GM18519 (cell line): ENCODE measurements around the gene KIAA0753.

Experiments used
- ATAC-seq: cut with Tn5 transposase; IDR thresholded peaks from one replicate; pipeline ENCODE4 v1.9.1; 2021; ENCODE audit warnings: mild to moderate bottlenecking, moderate library complexity; ENCODE audit not compliant: unreplicated experiment, low FRiP score

KIAA0753 gene

DNA sequence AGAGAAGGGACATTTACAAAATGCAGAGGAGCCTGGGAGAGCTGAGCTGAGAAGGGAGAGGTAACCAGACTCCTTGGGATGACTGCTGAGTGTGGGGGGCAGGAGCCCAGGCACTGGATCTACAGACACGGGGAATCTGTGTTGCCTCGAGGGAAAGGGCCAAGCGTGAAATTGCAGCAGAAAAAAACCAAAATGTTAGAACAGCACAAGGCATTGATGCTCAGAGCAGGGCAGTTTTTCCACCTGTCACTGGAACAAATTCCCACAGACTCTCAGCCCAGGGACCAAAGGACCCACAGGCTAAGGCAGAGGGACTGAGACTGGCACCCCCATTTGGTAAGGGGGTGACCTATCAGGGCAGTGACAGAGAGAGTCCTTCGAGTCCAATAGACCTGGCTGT lies 86.2 kb downstream of the KIAA0753 start:
- ATAC-seq = no peak

DNA sequence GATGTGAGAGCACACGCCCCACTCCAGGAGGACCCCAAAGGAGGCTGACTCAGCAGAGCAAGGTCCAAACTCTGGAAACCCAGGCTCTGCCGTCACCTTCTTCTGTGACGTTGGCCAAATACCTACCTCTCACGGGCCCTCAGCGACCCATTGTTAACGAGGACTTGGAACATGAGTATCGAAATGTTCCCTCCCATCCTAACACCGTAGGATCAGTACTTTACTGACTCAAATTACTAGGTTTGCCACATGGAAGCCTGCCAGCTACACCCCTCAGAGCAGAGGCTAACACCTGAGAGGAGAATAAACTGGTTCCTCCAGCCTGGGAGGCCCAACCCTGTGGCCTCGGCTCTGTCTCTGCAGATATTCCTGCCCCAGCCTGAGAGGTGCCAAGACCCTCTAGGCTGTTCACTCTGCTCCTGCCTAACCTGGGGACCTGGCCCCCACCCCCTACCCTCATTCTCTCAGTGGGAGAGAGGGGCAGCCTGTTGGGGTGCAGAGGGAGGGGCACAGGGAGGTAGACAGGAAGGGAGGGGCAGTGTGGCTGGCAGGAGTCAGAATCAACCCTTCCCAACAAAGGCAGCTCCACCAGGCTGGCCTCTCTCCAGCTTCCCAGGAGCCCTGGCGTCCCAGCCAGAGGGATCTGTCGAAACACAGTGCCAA lies 88.5 kb downstream of the KIAA0753 start:
- no peak for ATAC-seq

DNA sequence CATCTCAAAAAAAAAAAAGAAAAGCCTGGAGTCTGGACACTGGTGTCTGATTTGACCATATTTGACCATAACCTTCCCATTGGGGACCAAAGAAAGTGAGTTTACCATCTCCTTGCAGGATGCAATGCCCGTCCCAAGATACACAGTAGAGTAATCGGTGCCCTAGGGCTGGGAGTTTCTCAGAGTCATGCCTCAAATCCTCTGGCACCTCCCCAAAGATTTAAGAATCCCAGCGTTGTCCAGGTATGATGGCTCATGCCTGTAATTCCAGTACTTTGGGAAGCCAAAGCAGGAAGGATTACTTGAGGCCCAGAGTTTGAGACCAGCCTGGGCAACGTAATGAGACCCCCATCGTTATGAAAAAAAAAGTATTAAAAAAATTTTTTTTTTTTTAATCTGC lies 89.2 kb downstream of the KIAA0753 start:
- ATAC-seq = no peak

DNA sequence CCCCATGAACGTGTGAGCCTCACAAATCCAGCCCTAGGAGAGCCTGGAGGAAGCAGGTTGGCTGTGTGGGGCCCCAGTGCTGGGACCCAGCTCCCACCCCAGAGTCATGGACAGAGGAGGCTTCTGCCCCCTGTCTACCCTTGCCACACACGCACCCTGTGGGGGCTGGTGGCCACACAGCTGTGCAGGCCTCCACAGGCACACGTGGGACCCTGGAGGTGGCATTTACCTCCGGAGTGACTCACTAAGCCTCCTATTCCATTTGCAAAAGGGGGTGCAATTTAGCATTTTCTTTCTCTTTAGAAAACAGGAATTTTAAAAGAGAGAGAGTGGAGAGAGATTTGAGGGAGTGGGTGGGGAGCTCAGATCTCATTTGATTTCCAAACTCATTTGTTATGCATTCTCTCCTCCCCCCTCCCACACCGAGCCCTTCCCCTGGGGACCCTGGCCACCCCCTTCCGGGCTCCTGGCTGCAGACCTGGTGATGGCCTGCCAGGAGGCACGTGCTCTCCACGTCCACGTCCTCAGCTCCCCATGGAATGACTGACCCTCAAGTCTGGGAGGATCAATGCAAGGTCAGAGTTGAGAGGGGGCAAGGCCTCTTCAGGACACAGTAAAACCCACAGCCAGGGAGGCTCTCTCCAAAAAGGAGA lies 91.0 kb downstream of the KIAA0753 start:
- no peak for ATAC-seq

DNA sequence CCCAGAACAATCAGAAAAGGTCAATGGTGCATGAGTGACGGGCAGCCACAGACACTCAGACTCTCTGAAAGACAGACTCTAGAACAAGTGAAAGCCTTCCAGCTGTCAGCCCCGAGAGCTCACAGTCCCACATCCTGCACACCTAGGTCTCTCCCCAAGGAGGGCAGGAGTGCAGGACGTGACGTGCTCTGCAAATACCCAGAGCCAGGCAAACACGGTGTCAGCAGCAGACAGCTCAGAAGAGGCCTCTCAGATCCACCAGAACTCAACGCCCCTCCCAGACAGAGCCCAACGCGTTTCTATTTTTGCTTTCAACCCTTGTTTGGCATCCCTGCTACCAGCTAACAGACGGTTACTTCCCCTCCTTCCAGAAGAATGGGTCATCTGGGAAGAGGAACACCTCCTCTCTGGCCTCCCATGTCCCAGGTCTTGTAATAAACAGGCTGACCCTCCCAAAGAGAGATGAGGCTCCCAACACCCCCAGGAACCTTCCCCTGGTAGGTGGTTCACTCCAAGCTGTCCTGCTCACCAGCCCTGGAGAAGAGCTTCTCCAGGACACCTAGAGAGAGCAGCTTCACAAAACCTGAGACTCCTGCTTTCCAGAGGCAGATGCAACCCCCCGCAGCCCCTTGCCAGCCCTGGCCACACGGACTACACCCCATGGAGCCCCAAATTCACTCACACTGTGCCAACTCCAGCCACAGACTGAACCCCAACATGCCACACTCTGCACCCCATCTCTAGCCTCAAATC lies 91.8 kb downstream of the KIAA0753 start:
- no peak for ATAC-seq

DNA sequence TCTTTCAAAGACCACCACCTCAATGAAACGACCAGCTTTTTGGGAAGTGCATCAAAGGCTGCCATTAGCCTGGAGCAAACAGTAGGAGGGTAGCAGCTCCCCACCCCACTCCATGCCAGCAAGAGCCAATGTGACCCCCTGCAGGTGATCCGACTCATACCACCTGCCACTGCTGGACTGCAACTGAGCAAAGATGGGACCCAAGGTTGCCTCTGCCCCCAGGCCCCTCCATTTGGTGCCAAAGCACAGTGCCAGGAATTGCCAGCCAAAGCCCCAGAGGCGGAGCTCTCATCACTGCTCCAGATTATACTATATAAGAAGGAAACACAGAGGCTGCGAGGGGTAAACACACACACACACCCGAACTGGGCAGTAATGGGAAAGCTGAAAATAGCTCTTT lies 92.5 kb downstream of the KIAA0753 start:
- no peak for ATAC-seq

DNA sequence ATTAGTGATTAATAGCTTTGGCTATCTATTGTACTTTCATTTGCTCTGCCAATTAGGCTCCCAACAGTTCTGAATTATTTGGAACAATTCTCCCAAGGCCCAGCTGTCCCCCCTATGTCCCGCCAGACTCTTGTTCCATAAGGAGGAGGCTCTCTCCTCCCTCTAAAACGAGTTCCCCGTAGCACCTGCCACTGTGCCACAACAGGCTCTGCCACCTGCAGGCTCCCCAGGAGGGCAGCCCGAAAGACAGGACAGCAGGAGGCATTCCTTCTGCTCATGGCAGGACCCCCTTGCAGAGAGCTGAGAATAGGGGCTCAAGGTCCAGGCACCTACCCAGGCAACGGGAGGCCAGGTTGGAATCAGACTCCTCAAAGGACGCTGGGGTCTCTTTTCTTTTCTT lies 93.2 kb downstream of the KIAA0753 start:
- ATAC-seq = no peak

DNA sequence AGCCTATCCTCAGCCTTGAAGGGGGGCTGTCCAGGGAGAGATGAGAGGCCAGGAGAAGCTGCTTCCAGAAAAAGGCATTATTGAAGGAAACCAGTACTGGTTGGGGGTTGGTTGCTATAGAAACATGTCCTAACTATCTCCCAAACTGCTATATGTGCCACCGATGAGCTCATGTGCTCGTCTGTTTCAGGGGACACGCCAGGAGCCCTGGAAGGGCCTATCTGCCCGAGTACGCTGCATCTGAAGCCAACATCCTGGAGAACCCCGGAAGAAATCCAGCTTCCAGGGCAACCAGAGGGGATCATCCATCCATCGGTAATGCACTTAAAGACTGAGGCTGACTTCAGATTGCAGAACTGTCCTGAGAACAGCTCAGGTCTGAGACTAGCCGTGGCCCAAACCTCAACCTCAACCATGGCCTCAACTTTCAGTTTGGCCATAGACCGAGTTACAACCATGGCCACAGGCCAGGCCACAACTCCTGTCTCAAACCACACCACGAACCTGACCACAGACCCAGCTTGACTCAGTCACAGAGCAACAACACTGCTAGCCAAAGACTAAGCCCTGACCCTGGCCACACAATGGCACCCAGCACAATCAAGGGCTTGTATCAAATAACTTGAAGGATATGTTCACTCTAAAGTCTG lies 94.3 kb downstream of the KIAA0753 start:
- ATAC-seq = no peak

DNA sequence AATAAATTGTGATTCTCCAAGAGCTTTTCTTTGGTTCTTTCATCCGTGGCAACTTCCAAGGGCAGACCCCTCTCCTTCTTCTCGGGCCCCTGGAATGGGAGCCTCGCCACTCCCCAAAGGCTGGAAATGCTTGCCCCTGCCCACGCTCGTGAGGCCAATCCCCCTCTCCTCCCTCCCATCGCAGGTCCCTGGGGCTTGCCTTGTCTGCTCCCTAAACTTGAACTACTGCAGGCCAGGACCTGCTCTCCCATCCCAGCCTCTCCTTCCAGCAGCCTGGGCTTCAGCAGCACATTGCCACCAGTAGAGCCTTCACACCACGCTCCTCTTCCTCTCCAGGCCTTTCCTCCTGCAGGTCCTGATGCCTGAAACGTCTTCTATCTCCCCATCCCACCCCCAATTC lies 95.2 kb downstream of the KIAA0753 start:
- no peak for ATAC-seq

DNA sequence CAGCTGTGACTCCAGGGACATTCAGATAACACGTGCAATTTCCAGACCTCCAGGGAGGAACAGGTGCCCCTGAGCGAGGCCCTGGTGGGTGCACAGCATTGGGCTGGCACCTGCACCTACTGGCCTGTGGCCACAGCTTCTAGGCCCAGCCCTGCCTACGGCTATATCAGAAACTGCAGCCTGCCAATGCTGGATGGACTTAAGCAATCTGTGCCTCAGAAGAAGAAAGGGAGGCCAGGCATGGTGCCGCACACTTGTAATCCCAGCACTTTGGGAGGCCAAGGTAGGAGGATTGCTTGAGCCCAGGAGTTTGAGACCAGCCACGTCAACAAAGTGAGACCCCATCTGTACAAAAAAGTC lies 96.5 kb downstream of the KIAA0753 start:
- no peak for ATAC-seq

DNA sequence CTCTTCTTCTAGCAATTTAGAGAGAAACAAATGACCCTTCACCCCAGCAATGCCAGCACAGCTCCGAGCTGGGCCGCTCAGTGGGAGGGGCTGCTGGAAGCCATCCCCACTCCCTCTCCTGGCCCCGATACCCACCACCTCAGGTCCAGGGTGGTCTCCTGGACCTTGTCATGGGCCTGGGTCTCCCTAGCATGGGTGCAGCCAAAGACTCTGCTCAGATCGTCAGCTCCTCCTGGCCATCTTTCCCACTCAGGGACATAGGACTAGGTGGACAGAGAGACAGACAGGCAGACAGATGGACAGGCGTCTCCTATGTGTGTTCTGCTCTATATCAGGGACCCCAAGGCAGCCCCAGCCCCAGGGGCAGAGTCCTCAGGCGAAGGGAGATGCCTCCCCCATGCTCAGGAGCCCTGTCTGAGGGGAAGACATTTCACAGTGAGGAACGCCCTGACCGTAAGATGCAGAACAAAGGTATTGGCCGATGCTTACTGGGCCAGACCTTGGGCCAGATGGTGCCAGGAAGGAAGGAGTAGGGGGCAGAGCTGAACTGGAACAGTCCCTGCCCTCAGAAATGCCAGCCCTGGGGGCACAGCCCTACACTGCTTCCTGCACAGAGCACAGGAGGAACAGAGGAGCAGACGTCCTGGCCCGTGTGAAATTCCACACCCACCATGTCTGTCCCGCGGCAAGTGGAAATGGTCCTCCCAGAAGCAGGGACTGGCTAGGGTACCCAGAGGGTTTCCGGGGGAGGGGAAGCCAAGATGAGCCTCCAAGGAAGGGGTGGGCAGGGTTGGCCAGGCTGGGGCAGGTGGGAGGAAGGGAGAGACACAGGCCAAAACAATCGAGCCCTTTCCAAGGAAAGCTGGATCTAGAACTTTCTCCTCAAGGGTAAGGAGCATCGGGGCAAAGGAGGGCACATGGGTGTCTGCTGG lies 97.2 kb downstream of the KIAA0753 start:
- ATAC-seq = no peak

DNA sequence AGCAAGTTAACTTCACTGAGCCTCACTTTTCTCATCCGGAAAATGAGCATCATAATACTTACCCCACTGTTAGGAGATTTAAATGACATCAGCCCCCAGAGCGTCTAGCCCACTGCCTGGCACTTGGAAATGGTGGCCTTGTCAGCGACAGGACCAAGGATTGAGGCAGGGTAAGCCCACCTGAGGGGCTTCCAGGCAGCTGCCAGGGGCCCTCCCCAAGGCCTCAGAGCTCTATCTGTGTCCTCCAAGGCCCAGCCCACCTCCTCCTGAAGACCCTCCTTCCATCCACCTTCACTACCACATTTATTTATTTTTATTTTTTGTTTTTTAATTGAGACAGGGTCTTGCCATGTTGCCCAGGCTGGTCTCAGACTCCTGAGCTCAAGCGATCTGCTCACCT lies 97.9 kb downstream of the KIAA0753 start:
- no peak for ATAC-seq

DNA sequence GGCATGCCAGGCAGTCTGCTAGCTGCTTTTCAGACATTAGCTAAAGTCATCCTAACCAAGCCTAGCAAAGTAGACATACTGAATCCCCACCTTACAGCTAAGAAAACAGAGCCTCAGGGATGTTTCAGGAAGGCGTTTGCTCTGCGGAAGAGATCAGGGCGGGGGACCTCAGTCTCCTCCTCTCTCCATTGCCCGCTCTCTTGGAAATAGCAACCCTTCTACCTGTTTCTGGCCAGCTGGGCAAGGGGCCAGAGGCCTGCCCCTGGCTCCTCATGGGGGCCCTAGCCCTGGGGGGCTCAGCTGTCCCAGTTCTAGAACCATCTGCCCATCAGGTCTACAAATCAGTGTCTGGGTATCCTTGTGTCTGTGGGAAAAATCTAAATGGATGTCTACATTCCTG lies 98.6 kb downstream of the KIAA0753 start:
- no peak for ATAC-seq

DNA sequence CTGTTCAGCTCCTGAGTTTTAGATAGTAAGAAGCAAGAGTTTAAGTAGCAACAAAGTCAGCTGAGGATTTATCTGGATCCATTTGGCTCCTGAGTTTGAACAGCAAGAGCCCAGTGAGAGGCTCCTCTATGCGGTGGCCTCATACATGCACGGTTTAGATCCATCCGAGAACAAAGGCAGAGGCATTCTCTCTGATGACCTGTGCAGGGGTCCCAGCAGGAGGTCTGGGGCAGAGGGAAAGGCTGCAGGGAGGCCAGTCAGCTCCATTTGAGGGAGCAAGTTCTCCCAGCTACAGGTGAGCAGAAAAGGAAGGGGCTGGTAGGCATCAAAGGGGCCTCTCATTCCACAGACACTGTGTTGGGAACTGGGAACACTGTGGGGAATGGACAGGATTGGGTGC lies 100.6 kb downstream of the KIAA0753 start:
- no peak for ATAC-seq

DNA sequence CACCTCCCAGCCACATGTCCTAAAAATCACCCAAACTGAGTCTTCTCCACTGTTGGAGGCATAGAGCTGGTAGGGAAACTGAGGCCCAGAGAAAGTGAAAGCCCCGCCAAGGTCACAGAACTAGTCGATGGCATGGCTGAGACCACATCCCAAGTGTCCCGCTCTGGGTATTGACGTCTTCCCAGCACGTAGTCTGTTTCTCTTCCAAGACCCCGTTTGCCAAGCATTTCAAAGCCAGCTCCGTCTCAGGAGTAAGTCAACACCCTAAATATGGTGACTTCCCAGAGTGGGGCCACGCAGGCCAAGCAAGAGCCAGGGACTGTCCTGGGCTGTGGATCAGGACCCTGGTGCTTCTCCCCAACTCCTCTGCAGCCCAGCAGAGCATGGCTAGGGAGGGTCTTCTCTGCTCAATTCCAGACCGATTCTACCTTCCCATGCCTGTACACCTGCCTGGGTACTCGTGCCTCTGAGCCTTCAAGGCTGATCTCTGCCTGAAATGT lies 103.9 kb downstream of the KIAA0753 start:
- no peak for ATAC-seq

DNA sequence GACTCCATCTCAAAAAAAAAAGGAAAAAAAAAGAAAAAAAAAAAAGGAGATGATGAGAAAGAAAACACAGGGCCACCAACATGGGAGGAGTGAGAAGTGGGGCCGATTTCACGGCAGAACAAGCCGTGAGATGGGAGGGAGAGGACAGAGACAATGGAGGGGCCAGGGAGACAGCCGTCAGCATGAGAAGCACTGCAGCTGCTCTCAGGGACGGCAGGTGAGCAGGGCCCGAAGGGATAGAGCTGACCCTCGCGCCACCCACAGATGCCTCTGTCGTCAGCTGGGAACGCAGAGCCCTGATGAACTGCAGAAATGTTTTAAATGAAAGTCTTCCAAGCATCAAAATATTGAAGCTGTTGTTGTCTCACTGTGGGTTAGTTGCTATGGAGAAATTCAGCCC lies 104.5 kb downstream of the KIAA0753 start:
- no peak for ATAC-seq

DNA sequence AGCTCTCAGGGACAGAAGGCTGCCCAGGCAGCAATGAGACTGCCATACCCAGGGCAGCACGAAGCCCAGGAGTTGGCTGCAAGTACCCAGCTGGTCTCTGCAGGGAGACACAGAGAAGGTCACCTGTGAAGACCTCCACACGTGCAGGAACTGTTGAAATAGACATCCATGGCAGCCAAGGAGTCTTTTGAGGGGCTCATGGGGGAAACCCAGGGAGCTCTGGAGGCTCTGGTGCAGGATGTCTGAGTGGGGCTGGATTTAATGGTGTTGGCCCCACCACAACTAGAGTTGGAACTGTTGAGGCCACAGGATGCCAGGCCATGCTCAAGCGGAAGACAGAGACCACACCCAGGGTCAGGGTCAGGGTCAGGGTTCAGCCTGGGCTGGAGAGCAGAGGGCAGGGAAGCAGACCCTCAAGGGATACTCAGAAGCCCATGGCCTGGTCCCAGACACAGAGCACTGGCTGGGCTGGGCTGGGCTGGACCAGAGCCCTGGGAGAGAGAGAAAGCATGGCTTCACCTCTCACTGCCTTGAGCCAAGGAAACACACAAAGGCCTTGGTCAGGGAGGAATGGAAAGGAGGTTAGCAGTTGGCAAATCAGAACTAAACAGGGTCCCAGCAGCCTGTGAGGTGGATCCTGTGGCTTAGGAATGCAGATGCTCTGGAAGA lies 105.5 kb downstream of the KIAA0753 start:
- ATAC-seq = no peak

DNA sequence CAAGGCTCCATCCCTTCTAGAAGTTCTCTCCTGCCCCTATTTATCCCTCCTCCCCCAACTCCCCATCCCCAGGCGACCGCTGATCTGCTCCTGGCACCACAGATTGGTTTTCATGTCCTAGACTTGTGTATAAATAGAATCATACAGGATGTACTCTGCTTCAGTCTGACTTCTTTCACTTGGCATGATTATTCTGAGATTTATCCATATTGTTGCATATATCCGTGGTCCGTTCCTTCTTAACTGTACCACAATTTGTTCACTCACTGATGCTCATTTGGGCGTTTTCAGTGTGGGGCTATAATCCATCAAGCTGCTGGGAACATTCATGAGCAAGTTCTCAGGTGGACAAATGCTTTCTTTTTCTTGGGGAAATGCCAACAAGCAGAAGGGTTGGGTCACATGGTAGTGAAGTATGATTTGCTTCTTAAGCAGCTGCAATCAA lies 108.0 kb downstream of the KIAA0753 start:
- ATAC-seq = no peak

DNA sequence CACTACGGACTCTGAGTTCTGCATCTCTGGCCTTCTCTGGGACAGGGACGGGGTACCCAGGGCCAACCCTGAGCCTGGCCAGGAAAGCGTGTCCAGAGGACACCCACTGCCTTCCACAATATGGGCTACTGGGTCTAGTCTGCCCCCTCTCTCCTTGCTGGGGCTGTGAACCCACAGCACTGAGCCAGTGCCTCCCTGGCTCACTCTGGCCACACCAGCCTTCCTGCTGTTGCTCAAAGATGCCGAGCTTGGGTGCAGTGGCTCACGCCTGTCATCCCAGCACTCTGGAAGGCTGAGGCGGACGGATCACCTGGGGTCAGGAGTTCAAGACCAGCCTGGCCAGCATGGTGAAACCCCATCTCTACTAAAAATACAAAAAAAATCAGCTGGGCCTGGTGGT lies 108.9 kb downstream of the KIAA0753 start:
- no peak for ATAC-seq
